SU-DHL-6 (cell line): ENCODE data around the gene RBMS1.

ENCODE experiments used
- H2AFZ ChIP-seq: fragments of 200-600 bp; sonication (generic); 2 replicates; pipeline ENCODE4 v1.6.1; 2014; ENCODE audit warnings: low read depth, mild to moderate bottlenecking, moderate library complexity, mixed read lengths, antibody characterized with exemption, low read length; ENCODE audit not compliant: severe bottlenecking
- H3F3A ChIP-seq: fragments of 200-600 bp; shearing (Covaris generic); 2 replicates; pipeline ENCODE4 v1.6.0; 2016; ENCODE audit warnings: antibody characterized with exemption, mild to moderate bottlenecking; ENCODE audit not compliant: insufficient read depth
- H3K27ac ChIP-seq: fragments of 200-600 bp; sonication (generic); 2 replicates; pipeline ENCODE4 v1.5.1; 2016; ENCODE audit warnings: low read depth, mild to moderate bottlenecking, low read length, moderate library complexity, mixed read lengths
- H3K27me3 ChIP-seq: fragments of 200-600 bp; sonication (generic), shearing (Covaris generic); 2 replicates; pipeline ENCODE4 v1.6.0; 2014; ENCODE audit warnings: mild to moderate bottlenecking, low read length
- H3K36me3 ChIP-seq: fragments of 200-600 bp; sonication (generic); 2 replicates; pipeline ENCODE4 v1.6.1; 2014; ENCODE audit warnings: mild to moderate bottlenecking, low read length, mixed read lengths
- H3K4me2 ChIP-seq: fragments of 300-600, 200-600 bp; shearing (Covaris generic), sonication (generic); 2 replicates; pipeline ENCODE4 v1.6.0; 2014; ENCODE audit warnings: low read length, low read depth, mild to moderate bottlenecking; ENCODE audit not compliant: poor library complexity, severe bottlenecking
- H3K4me3 ChIP-seq: fragments of 200-600 bp; sonication (generic); 2 replicates; pipeline ENCODE4 v1.5.1; 2014; ENCODE audit warnings: antibody characterized with exemption, low read length, mild to moderate bottlenecking, mixed read lengths; ENCODE audit not compliant: insufficient read depth, poor library complexity, severe bottlenecking
- H3K79me2 ChIP-seq: fragments of 200-600 bp; sonication (generic); 2 replicates; pipeline ENCODE4 v1.6.1; 2014; ENCODE audit warnings: mild to moderate bottlenecking, low read length, moderate library complexity; ENCODE audit not compliant: insufficient read depth
- H3K9ac ChIP-seq: fragments of 200-600 bp; sonication (generic); 2 replicates; pipeline ENCODE4 v1.7.0; 2014; ENCODE audit warnings: mild to moderate bottlenecking, low read length
- H3K9me2 ChIP-seq: fragments of 200-600 bp; sonication (generic); replicated peaks from 2 replicates; pipeline ENCODE4 v1.6.1; 2014; ENCODE audit warnings: low read length; ENCODE audit not compliant: insufficient read depth
- H3K9me3 ChIP-seq: fragments of 200-600 bp; sonication (generic); 2 replicates; pipeline ENCODE4 v1.6.1; 2014; ENCODE audit warnings: low read length, mixed read lengths; ENCODE audit not compliant: insufficient read depth
- H4K20me1 ChIP-seq: fragments of 200-600 bp; sonication (generic); 2 replicates; pipeline ENCODE4 v1.6.1; 2014; ENCODE audit warnings: low read depth, mild to moderate bottlenecking, antibody characterized with exemption, low read length, moderate library complexity, mixed read lengths
- EZH2phosphoT487 ChIP-seq: fragments of 200-600 bp; sonication (generic), shearing (Covaris generic); conservative IDR thresholded peaks from 2 replicates; pipeline ENCODE4 v1.6.1; 2018; ENCODE audit warnings: mild to moderate bottlenecking, antibody characterized with exemption, low read length, moderate library complexity, mixed read lengths
- TF ChIP-seq, protein P1 (sequence below): fragments of 200-600 bp; sonication (generic); IDR thresholded peaks from one replicate; pipeline ENCODE4 v1.5.1; 2017; ENCODE audit warnings: antibody characterized with exemption, mild to moderate bottlenecking, low read length, moderate library complexity; ENCODE audit not compliant: insufficient read depth, poor library complexity, severe bottlenecking

RBMS1 gene

DNA sequence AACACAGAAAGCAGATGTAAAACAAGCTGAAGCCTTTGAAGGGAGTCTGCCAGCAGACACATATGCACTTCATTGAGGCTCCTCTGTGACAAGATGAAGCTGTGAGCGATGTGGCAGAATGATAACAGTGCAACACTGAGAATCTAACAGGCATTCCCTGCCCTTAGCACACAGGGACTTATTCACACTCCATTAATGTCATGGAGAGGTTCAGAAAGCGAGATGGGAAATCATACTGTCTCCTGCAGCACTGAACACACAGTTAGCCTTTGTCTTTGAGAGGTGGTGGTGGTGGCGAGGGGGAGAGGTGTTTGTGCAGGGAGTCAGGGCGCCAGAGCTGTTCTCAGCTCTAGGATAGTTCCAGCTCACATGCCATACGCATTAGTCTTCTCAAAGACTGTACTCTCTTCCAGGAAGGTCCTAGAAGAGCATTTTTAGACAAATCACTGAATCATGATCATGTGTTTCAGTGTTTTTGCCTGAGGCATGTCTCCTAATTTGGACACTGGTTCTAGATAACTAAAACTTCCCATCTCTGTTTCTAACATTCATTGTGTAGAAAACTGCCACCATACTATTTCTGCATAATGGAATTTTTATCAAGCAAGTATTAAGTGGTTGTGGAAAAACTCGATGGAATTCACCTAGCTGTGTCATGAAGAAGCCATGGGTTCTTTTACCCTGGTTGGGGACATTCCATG lies 200.1 kb downstream of the RBMS1 start:
- H3K27me3 ChIP-seq = no peaks in the 10 kb centered on the region
- H3K4me3 ChIP-seq = no peak overlapping the region
- H2AFZ ChIP-seq = no peak overlapping the region
- H3K27ac ChIP-seq = no peak overlapping the region
- H3F3A ChIP-seq = no peaks in the 10 kb centered on the region
- no peaks in the 10 kb centered on the region for H3K9me2 ChIP-seq
- no peaks in the 10 kb centered on the region for H3K36me3 ChIP-seq
- H3K4me2 ChIP-seq = no peak overlapping the region
- no peaks in the 10 kb centered on the region for H3K79me2 ChIP-seq
- no peaks in the 10 kb centered on the region for H3K9me3 ChIP-seq
- no peak overlapping the region for H3K9ac ChIP-seq
- TF ChIP-seq EZH2phosphoT487 = no peak
- TF ChIP-seq, protein P1, sequence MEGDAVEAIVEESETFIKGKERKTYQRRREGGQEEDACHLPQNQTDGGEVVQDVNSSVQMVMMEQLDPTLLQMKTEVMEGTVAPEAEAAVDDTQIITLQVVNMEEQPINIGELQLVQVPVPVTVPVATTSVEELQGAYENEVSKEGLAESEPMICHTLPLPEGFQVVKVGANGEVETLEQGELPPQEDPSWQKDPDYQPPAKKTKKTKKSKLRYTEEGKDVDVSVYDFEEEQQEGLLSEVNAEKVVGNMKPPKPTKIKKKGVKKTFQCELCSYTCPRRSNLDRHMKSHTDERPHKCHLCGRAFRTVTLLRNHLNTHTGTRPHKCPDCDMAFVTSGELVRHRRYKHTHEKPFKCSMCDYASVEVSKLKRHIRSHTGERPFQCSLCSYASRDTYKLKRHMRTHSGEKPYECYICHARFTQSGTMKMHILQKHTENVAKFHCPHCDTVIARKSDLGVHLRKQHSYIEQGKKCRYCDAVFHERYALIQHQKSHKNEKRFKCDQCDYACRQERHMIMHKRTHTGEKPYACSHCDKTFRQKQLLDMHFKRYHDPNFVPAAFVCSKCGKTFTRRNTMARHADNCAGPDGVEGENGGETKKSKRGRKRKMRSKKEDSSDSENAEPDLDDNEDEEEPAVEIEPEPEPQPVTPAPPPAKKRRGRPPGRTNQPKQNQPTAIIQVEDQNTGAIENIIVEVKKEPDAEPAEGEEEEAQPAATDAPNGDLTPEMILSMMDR = no peak
- no peaks in the 10 kb centered on the region for H4K20me1 ChIP-seq

DNA sequence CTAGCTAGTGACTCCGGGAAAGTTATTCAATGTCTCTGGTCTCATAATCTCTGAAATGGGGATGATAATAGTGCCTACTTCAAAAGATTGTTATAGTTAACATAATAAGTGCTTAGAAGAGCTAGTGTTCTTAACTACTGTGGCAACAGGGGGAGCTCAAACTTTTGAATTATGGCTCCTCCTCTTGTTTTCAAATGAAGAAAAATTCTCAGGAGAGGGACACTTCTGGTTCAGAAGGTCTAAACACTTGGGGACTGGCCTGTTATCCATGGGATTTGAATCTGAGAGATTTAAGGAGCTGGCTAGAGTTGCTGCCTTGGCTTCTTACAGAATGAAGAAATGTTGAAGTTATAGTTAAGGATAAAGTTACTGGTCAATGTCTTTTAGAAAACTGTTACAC lies 201.4 kb downstream of the RBMS1 start:
- H3K79me2 ChIP-seq = no peaks in the 10 kb centered on the region
- H2AFZ ChIP-seq = no peak overlapping the region
- TF ChIP-seq, protein P1 = peak; percentile 10
- TF ChIP-seq EZH2phosphoT487 = no peak
- H3F3A ChIP-seq = no peaks in the 10 kb centered on the region
- no peaks in the 10 kb centered on the region for H3K9me3 ChIP-seq
- H3K9me2 ChIP-seq = no peaks in the 10 kb centered on the region
- no peaks in the 10 kb centered on the region for H3K36me3 ChIP-seq
- H3K27me3 ChIP-seq = no peaks in the 10 kb centered on the region
- no peak overlapping the region for H3K4me2 ChIP-seq
- no peak overlapping the region for H3K27ac ChIP-seq
- H3K9ac ChIP-seq = no peak overlapping the region
- H4K20me1 ChIP-seq = no peaks in the 10 kb centered on the region
- H3K4me3 ChIP-seq = no peak overlapping the region

- Histone ChIP-seq H3F3A (no peaks in the 10 kb centered on the region), H3K79me2 (no peaks in the 10 kb centered on the region), H4K20me1 (no peaks in the 10 kb centered on the region), H3K36me3 (no peaks in the 10 kb centered on the region), H3K9me3 (no peaks in the 10 kb centered on the region), H2AFZ (no peak overlapping the region), H3K9me2 (no peaks in the 10 kb centered on the region), H3K27me3 (no peaks in the 10 kb centered on the region), H3K9ac (no peak overlapping the region), H3K4me3 (no peak overlapping the region), H3K27ac (no peak overlapping the region), H3K4me2 (no peak overlapping the region)
- TF ChIP-seq, protein P1 = no peak
- no peak for TF ChIP-seq EZH2phosphoT487
Observed at GRCh38 chr2:160291382-160291781, 202.2 kb downstream of the RBMS1 start.
